ENCODE results near the gene STAB1. TPM values are rescaled to one million over a fixed set of nuclear protein-coding genes. Genes with fewer than 3 reads are reported as not detected.

The STAB1 gene
- total and polyA plus RNA-seq, 2 of the 8 experiments (the other 6 are each of a cell fraction or from before 2014, with no cell fraction given): 1.0 to 1.9 TPM

GRCh38 chr3:52541050-52541449 is 45.9 kb downstream of the STAB1 start:
- CTCF ChIA-PET (ENCODE audit: partially characterized antibody): no interaction called here
- H3K9ac ChIP-seq (replicated peaks in 1 of 4; ENCODE audit: extremely low read depth in 1 of 4, low read depth in 3 of 4, low read length in 3 of 4): no peak overlapping the region

More at GRCh38 chr3:52541050-52541449, 45.9 kb downstream of the STAB1 start:
- TF ChIP-seq ASH2L (IDR thresholded peaks at IDR 0.05; ENCODE audit: low read length) (no peak), RFX5 (IDR thresholded peaks at IDR 0.05; ENCODE audit: borderline replicate concordance, low read depth, low read length) (no peak), RXRA (IDR thresholded peaks at IDR 0.05; ENCODE audit: insufficient read depth, low read depth, low read length) (no peak), MAX (IDR thresholded peaks at IDR 0.05) (no peak), SP4 (IDR thresholded peaks at IDR 0.05; ENCODE audit: low read length) (no peak), POLR2A (IDR thresholded peaks at IDR 0.05; ENCODE audit: control extremely low read depth in 1 of 2, low read depth in 2 of 2, low read length in 2 of 2) (no peak), CBX8 (IDR thresholded peaks at IDR 0.05; ENCODE audit: borderline replicate concordance, low read depth, low read length) (no peak), SRF (IDR thresholded peaks at IDR 0.05; ENCODE audit: low read depth, low read length) (no peak)
- TF ChIP-seq, protein P1, sequence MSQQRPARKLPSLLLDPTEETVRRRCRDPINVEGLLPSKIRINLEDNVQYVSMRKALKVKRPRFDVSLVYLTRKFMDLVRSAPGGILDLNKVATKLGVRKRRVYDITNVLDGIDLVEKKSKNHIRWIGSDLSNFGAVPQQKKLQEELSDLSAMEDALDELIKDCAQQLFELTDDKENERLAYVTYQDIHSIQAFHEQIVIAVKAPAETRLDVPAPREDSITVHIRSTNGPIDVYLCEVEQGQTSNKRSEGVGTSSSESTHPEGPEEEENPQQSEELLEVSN (IDR thresholded peaks at IDR 0.05): no peak
- H3K23me2 ChIP-seq (ENCODE audit: low read depth, low read length): peaks cover 13% of the 10 kb centered on the region
- H3K79me2 ChIP-seq (ENCODE audit: control insufficient read depth in 1 of 2, insufficient read depth in 2 of 2, low read length in 2 of 2): peaks cover 12 to 29% of the 10 kb centered on the region in 2 experiments
- no peak overlapping the region for H4K91ac ChIP-seq (replicated peaks; ENCODE audit: insufficient read length, low read length)
- H3K4me1 ChIP-seq (replicated peaks in 1 of 4; ENCODE audit: control insufficient read depth in 3 of 4, insufficient read depth in 4 of 4, low read length in 3 of 4): peaks cover under 1 to 15% (median 8%) of the 10 kb centered on the region in 4 experiments; a peak in 6 of 7 replicates
- peaks cover 15% of the 10 kb centered on the region for H3K79me1 ChIP-seq (ENCODE audit: low read depth, low read length)
- H3K23ac ChIP-seq (ENCODE audit: insufficient read length): no peak overlapping the region
- H2BK12ac ChIP-seq (ENCODE audit: low read depth, low read length): no peak overlapping the region
- H4K20me1 ChIP-seq (replicated peaks in 1 of 2; ENCODE audit: control insufficient read depth in 1 of 2, insufficient read depth in 2 of 2, low read length in 2 of 2): peaks cover 4 to 20% of the 10 kb centered on the region in 2 experiments
- no peak overlapping the region for H2BK15ac ChIP-seq (ENCODE audit: low read length)
- no peak overlapping the region for H4K8ac ChIP-seq (ENCODE audit: extremely low read depth, insufficient read depth, low read length)
- H3K4me2 ChIP-seq (ENCODE audit: insufficient read depth in 1 of 2, low read depth in 2 of 2, low read length in 2 of 2): no peak overlapping the region
- H3K27ac ChIP-seq (ENCODE audit: low read depth, low read length): no peak overlapping the region
- FAIRE-seq (no peak), DNase-seq (ENCODE audit: low read depth in 1 of 2, low spot score in 2 of 2) (no peak)
- H3K9me3 ChIP-seq (ENCODE audit: insufficient read depth in 2 of 2, low read depth in 1 of 2, low read length in 1 of 2): no peaks in the 10 kb centered on the region
- H2AK5ac ChIP-seq (ENCODE audit: low read depth, low read length): no peak overlapping the region
- peaks cover 0 to 14% (median 3%) of the 10 kb centered on the region in 4 experiments; a peak in 1 of 8 replicates for H3K36me3 ChIP-seq (ENCODE audit: control insufficient read depth in 2 of 4, insufficient read depth in 4 of 4, low read length in 3 of 4)
- POLR2A ChIA-PET (ENCODE audit: partially characterized antibody): interaction anchor here (0.9 to 1.3 kb wide), 3 partner anchors 9 to 146 kb away, joined by 3 to 6 read pairs (median 6); no protein-coding TSS in a partner anchor
- H3K18ac ChIP-seq (ENCODE audit: extremely low read depth, low read length): no peak overlapping the region
- H4K5ac ChIP-seq (ENCODE audit: insufficient read length, low read depth, low read length): no peak overlapping the region
- no peaks in the 10 kb centered on the region for H3K27me3 ChIP-seq (replicated peaks in 1 of 4; ENCODE audit: control insufficient read depth in 3 of 4, extremely low read depth in 1 of 4, insufficient read depth in 3 of 4, low read length in 3 of 4)
- no peak overlapping the region for H3K56ac ChIP-seq (replicated peaks; ENCODE audit: insufficient read length, low read depth, low read length)
- H2BK120ac ChIP-seq (replicated peaks; ENCODE audit: low read depth, low read length): no peak overlapping the region
- H2AFZ ChIP-seq (ENCODE audit: low read length): no peak overlapping the region
- no peak overlapping the region for H2BK5ac ChIP-seq (ENCODE audit: low read depth, low read length)
- 89% methylated on average over 2 of the region's 2 CpGs; no CpG with 5 or more reads in 1 of the 2 experiments for WGBS, 2 experiments (ENCODE audit: extremely low coverage in 1 of 2, insufficient coverage in 1 of 2, insufficient read length in 1 of 2, insufficient replicate concordance in 2 of 2, low coverage in 1 of 2, low lambda C conversion rate in 2 of 2, missing lambda C conversion rate in 1 of 2)
- H3K14ac ChIP-seq (ENCODE audit: insufficient read length): no peak overlapping the region
- no peak overlapping the region for H2BK20ac ChIP-seq (ENCODE audit: low read length)
- no peak overlapping the region for H3K4ac ChIP-seq (replicated peaks; ENCODE audit: insufficient read length, low read depth, low read length)
- no peak overlapping the region for H3K4me3 ChIP-seq (ENCODE audit: extremely low read depth in 1 of 4, insufficient read depth in 2 of 4, low read depth in 3 of 4, low read length in 4 of 4)
